ENCODE results near the gene GABRB3. TPM values are rescaled to one million over a fixed set of nuclear protein-coding genes. Genes with fewer than 3 reads are reported as not detected.

The GABRB3 gene
- total and polyA plus RNA-seq, 8 donors: 0.94 to 4.0 (median 2.3) TPM

DNA sequence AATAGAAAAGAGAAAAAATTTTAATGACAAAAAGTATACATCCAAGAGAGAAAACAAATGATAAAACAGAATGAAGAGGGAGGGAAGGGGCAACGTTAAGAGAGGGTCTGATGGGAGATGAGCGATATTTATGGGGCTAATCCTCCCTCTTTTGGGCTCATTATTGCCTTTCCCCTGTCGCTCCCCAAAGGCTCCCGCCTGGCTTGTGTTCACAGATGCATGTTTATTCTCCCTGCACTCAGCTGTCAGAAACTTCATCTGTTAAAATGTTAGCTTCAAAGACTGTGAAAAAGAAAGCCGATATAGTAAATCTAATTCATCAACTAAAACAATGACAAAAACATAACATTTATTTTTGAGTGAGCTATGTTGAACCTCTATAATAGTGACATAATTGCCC is 74.3 kb downstream of the GABRB3 start:
- TF ChIP-seq, protein P1, sequence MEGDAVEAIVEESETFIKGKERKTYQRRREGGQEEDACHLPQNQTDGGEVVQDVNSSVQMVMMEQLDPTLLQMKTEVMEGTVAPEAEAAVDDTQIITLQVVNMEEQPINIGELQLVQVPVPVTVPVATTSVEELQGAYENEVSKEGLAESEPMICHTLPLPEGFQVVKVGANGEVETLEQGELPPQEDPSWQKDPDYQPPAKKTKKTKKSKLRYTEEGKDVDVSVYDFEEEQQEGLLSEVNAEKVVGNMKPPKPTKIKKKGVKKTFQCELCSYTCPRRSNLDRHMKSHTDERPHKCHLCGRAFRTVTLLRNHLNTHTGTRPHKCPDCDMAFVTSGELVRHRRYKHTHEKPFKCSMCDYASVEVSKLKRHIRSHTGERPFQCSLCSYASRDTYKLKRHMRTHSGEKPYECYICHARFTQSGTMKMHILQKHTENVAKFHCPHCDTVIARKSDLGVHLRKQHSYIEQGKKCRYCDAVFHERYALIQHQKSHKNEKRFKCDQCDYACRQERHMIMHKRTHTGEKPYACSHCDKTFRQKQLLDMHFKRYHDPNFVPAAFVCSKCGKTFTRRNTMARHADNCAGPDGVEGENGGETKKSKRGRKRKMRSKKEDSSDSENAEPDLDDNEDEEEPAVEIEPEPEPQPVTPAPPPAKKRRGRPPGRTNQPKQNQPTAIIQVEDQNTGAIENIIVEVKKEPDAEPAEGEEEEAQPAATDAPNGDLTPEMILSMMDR (IDR thresholded peaks at IDR 0.05): no peak
- H3K27me3 ChIP-seq: no peaks in the 10 kb centered on the region
- H3K36me3 ChIP-seq: no peaks in the 10 kb centered on the region
- H3K9me3 ChIP-seq: peaks cover 0 to 31% of the 10 kb centered on the region in 2 donors
- no peak for DNase-seq
- no peaks in the 10 kb centered on the region for H3K4me1 ChIP-seq
- no peak for ATAC-seq
- no peak overlapping the region for H3K4me3 ChIP-seq
- no peak overlapping the region for H3K27ac ChIP-seq
- intact Hi-C loops (cut with DNase I): no loop called here

DNA sequence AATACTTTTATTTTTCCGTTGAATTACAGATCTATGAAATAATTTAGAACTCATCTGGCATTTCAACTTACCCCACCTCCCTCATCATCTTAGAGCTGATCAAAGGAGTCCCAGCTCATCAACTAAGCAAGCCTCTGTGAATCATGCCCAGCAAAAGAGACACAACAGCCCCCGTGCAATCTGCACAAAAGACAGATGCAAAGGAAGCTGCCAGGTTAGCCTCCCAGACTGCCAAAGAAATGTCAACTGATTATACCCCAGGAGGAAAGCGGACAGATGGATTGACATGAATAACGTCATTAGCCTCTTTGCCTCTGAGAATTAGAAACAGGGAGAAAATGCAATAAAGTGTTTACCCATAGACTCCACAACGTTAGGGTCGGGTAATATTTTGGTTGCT is 75.0 kb downstream of the GABRB3 start:
- ATAC-seq (no peak), DNase-seq (no peak)
- no peaks in the 10 kb centered on the region for H3K27me3 ChIP-seq
- no peak overlapping the region for H3K4me3 ChIP-seq
- intact Hi-C loops (cut with DNase I): no loop called here
- TF ChIP-seq, protein P1 (IDR thresholded peaks at IDR 0.05): no peak
- H3K36me3 ChIP-seq: no peaks in the 10 kb centered on the region
- H3K27ac ChIP-seq: no peak overlapping the region
- H3K4me1 ChIP-seq: no peaks in the 10 kb centered on the region
- peaks cover 0 to 38% of the 10 kb centered on the region in 2 donors for H3K9me3 ChIP-seq

DNA sequence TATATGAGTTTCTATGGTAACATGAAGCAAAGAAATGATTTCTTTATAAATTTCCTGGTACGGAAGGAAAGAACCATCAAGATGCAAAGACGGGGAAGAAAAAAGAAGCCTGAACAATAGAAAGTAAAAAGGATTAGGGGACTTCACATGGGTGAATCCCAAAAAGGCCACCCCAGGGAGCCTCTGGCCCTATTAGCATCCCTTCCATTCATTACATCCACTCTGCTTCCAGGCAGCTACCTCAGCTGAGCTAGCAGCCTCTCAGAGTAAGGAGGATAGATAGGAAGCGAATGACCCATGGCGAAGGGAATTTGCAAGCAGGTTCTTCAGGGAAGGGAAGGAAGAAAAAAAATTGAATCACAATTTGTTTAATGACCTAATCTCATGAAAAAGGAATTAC is 81.6 kb downstream of the GABRB3 start:
- ATAC-seq: no peak
- TF ChIP-seq, protein P1 (IDR thresholded peaks at IDR 0.05): no peak
- intact Hi-C loops (cut with DNase I): no loop called here
- DNase-seq: no peak
- H3K27me3 ChIP-seq: no peaks in the 10 kb centered on the region
- H3K4me3 ChIP-seq: no peak overlapping the region
- peaks cover 0 to 43% of the 10 kb centered on the region in 2 donors for H3K9me3 ChIP-seq
- H3K36me3 ChIP-seq: no peaks in the 10 kb centered on the region
- no peaks in the 10 kb centered on the region for H3K4me1 ChIP-seq
- no peak overlapping the region for H3K27ac ChIP-seq

DNA sequence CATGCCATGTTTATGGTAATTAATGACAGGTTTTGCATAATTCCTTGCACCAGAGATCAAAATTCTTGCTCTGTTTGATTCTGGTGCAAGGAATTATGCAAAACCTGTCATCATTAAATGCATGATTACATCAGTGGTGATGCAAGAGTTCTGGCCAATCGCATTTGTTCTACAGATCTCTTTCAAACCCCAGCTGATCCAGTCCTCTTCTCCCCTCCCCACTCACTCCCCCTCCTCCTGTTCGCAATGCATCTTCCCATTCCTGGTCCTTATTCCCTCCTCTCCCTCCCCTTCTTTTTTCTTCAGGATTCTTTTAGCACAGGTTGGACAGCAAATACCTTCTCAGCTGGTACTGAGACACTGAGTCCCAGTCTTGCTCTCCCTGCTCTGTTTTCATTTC is 82.1 kb downstream of the GABRB3 start:
- ATAC-seq (no peak), DNase-seq (no peak)
- H3K27ac ChIP-seq: no peak overlapping the region
- TF ChIP-seq, protein P1 (IDR thresholded peaks at IDR 0.05): no peak
- no peaks in the 10 kb centered on the region for H3K36me3 ChIP-seq
- H3K4me1 ChIP-seq: no peaks in the 10 kb centered on the region
- H3K9me3 ChIP-seq: peaks cover 0 to 38% of the 10 kb centered on the region in 2 donors
- no peaks in the 10 kb centered on the region for H3K27me3 ChIP-seq
- intact Hi-C loops (cut with DNase I): no loop called here
- H3K4me3 ChIP-seq: no peak overlapping the region

DNA sequence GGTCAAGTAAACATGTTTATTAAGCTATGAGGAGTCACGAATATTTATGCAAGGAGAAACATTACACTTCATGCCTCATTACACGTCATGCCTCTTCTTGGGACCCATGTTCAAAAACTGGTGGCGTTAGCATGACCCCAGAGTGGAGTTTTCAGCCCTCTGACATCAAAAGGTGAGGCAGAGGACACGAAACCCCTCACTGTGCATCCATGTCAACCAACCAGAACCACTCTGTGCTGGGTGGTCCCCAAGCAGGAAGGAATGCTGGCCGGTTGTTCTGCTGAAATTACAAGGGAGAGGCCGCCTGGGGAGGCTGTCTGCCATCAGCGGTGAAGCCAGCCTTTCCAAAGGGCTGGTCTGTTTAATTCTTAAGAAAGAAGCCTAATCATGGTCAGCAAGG is 83.4 kb downstream of the GABRB3 start:
- Histone ChIP-seq H3K4me3 (no peak overlapping the region), H3K4me1 (no peaks in the 10 kb centered on the region), H3K27me3 (no peaks in the 10 kb centered on the region), H3K27ac (no peak overlapping the region), H3K36me3 (no peaks in the 10 kb centered on the region), H3K9me3 (peaks cover 0 to 28% of the 10 kb centered on the region in 2 donors)
- ATAC-seq: no peak
- TF ChIP-seq, protein P1 (IDR thresholded peaks at IDR 0.05): no peak
- intact Hi-C loops (cut with DNase I): no loop called here
- no peak for DNase-seq
